Measurements from ENCODE around the gene TAS2R10. TPM values are rescaled to one million over a fixed set of nuclear protein-coding genes. Genes with fewer than 3 reads are reported as not detected.

Gene TAS2R10
- total and polyA plus RNA-seq, 7 donors: 0.04 to 0.17 TPM; not detected in 5

DNA sequence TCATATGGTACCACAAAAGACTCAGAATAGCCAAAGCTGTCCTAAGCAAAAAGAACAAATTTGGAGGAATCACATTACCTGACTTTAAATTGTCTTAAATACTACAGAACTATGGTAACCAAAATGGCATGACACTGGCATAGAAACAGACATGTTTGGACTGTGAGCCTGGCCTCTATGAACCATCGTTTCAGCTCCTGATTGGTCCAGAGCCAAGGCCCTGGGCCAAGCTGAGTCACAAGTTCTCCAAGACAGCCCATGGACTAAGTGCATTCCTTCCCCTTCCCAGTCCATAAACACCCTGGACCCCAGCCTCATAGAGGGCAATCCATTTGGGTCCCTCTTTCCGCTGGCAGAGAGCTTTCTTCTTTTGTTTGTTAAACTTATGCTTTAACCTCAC lies 35.2 kb upstream of the TAS2R10 start:
- WGBS, 3 donors: 60 to 74% (median 60%) methylated on average over 2 of the region's 2 CpGs
- intact Hi-C loops (cut with DNase I): loop anchor here in 1 of 2 donors (10.0 kb wide), 1 partner anchor 333 kb away; no protein-coding TSS in a partner anchor
- H3K4me1 ChIP-seq: no peaks in the 10 kb centered on the region

DNA sequence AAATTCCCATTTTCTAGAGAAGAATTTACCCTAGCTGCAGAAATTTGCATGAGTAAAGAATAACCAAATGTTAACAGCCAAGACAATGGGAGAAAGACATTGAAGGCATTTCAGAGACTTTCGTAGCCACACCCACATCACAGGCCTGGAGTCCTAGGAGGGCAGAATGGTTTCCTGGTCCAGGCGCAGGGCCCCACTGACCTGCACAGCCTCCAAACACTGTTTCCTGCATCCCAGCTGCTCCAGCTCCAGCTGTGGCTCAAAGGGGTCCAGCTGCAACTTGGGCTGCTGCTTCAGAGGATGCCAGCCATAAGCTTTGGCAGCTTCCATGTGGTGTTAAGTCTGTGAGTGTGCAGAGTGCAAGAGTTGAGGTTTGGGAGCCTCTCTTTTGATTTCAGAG lies 29.6 kb upstream of the TAS2R10 start:
- H3K4me3 ChIP-seq: no peak overlapping the region
- no peaks in the 10 kb centered on the region for H3K4me1 ChIP-seq
- H3K27me3 ChIP-seq (ENCODE audit: insufficient read depth in 3 of 3, low read length in 2 of 3): no peaks in the 10 kb centered on the region
- DNase-seq: no peak
- no peak for ATAC-seq
- H3K9me3 ChIP-seq: no peaks in the 10 kb centered on the region
- intact Hi-C loops (cut with DNase I): loop anchor here in 1 of 2 donors (10.0 kb wide), 1 partner anchor 339 kb away; no protein-coding TSS in a partner anchor
- H3K27ac ChIP-seq: no peak overlapping the region
- H3K36me3 ChIP-seq (ENCODE audit: insufficient read depth in 1 of 2, low read depth in 1 of 2): no peaks in the 10 kb centered on the region
- 98 to 100% (median 98%) methylated on average over 2 of the region's 2 CpGs for WGBS, 3 donors
- TF ChIP-seq, protein P1, sequence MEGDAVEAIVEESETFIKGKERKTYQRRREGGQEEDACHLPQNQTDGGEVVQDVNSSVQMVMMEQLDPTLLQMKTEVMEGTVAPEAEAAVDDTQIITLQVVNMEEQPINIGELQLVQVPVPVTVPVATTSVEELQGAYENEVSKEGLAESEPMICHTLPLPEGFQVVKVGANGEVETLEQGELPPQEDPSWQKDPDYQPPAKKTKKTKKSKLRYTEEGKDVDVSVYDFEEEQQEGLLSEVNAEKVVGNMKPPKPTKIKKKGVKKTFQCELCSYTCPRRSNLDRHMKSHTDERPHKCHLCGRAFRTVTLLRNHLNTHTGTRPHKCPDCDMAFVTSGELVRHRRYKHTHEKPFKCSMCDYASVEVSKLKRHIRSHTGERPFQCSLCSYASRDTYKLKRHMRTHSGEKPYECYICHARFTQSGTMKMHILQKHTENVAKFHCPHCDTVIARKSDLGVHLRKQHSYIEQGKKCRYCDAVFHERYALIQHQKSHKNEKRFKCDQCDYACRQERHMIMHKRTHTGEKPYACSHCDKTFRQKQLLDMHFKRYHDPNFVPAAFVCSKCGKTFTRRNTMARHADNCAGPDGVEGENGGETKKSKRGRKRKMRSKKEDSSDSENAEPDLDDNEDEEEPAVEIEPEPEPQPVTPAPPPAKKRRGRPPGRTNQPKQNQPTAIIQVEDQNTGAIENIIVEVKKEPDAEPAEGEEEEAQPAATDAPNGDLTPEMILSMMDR (IDR thresholded peaks at IDR 0.05): no peak

More for the DNA sequence above, 35.2 kb upstream of the TAS2R10 start:
- H3K9me3 ChIP-seq: peaks cover 7% of the 10 kb centered on the region
- TF ChIP-seq, protein P1 (IDR thresholded peaks at IDR 0.05): no peak
- no peak overlapping the region for H3K4me3 ChIP-seq
- ATAC-seq (no peak), DNase-seq (no peak)
- H3K27ac ChIP-seq: no peak overlapping the region
- H3K36me3 ChIP-seq (ENCODE audit: insufficient read depth in 1 of 2, low read depth in 1 of 2): no peaks in the 10 kb centered on the region
- no peaks in the 10 kb centered on the region for H3K27me3 ChIP-seq (ENCODE audit: insufficient read depth in 3 of 3, low read length in 2 of 3)

DNA sequence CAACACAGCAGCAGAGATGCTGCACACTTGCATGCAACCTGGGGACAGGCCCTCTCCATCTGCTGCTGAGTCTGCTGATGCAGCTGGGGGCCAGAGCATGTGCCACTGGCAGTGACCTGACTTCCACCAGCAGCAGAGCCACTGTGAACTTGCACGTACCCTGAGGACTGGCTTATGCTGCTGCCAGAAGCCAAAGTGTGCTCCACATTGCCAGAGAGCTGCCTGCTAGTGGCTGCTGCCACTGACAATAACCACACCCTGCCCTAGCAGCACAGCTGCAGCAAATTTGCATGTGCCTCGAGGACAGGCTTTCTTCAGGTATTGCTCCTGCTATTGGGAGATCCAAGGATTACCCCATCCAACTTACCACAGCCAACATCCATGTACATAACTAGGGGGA lies 27.6 kb upstream of the TAS2R10 start:
- no peaks in the 10 kb centered on the region for H3K27me3 ChIP-seq (ENCODE audit: insufficient read depth in 3 of 3, low read length in 2 of 3)
- no peak overlapping the region for H3K27ac ChIP-seq
- intact Hi-C loops (cut with DNase I): loop anchor here in 1 of 2 donors (10.0 kb wide), 1 partner anchor 341 kb away; no protein-coding TSS in a partner anchor
- ATAC-seq (no peak), DNase-seq (no peak)
- WGBS, 3 donors: 48 to 76% (median 62%) methylated on average over 2 of the region's 2 CpGs
- TF ChIP-seq, protein P1 (IDR thresholded peaks at IDR 0.05): no peak
- H3K4me3 ChIP-seq: no peak overlapping the region
- H3K9me3 ChIP-seq: no peaks in the 10 kb centered on the region
- H3K4me1 ChIP-seq: no peaks in the 10 kb centered on the region
- no peaks in the 10 kb centered on the region for H3K36me3 ChIP-seq (ENCODE audit: insufficient read depth in 1 of 2, low read depth in 1 of 2)

DNA sequence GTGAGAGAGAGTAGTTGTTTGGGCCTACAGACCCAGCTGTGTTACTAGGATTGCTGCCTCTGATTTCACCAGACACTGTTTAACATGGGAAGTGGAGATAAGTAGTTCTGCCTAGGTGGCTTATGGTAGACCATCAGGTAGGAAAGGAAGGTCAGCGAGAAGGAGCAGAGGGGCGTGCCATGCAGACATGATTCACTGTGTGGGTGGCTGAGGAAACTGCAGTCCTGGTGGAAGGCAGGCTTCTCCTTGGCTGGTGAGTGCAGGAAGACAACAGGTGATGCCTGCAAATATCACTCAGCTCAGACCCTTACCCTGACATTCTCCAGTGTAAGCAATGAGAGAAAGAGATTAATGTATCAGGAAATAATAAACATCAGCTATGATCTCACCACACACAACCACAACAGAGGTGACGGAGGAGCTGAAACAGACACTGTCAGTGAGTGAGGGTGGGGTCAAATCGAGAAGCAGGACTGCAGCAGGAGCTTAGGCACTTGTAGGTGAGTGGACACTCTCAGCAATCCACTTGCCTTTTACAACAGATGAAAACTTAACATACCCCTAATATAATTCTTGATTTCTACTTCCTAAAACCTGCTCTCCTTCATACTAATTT lies 25.2 kb upstream of the TAS2R10 start:
- intact Hi-C loops (cut with DNase I): loop anchor here in 1 of 2 donors (10.0 kb wide), 1 partner anchor 343 kb away; no protein-coding TSS in a partner anchor
- Histone ChIP-seq H3K27me3 (ENCODE audit: insufficient read depth in 3 of 3, low read length in 2 of 3) (no peaks in the 10 kb centered on the region), H3K36me3 (ENCODE audit: insufficient read depth in 1 of 2, low read depth in 1 of 2) (peaks cover 0 to 13% of the 10 kb centered on the region in 2 donors), H3K4me1 (no peaks in the 10 kb centered on the region), H3K27ac (no peak overlapping the region), H3K4me3 (no peak overlapping the region), H3K9me3 (no peaks in the 10 kb centered on the region)
- WGBS, 3 donors: 92 to 96% (median 95%) methylated on average over 4 of the region's 4 CpGs
- no peak for ATAC-seq
- DNase-seq: no peak
- TF ChIP-seq, protein P1 (IDR thresholded peaks at IDR 0.05): no peak

Measured in psoas muscle (tissue), 8 donors.